CD4-positive, alpha-beta T cell (primary cell): ENCODE measurements around the gene SLC29A2. TPM values are rescaled to one million over a fixed set of nuclear protein-coding genes. Genes with fewer than 3 reads are reported as not detected.

Source experiments
- ATAC-seq: fragments of 200-7000 bp; cut with Tn5 transposase; one replicate; pipeline ENCODE4 v1.10.0; 2022; ENCODE audit warnings: mild to moderate bottlenecking; ENCODE audit not compliant: poor library complexity
- CTCF ChIA-PET: fragments of 350-600 bp; sonication (Branson Sonifier 250); formaldehyde crosslinking; loops from one replicate; lab custom pipeline; 2021; ENCODE audit warnings: antibody characterized with exemption, inconsistent platforms; lab: Charles Lee
- POLR2A ChIA-PET: fragments of 350-600 bp; sonication (Branson Sonifier 250); formaldehyde crosslinking; loops from one replicate; lab custom pipeline; 2021; ENCODE audit warnings: antibody characterized with exemption, inconsistent platforms; lab: Charles Lee
- DNase-seq, 14 experiments: peaks; one replicate each; pipeline ENCODE4 v3.0.0-alpha.2; 2013 to 2020; ENCODE audit warnings: mixed read lengths in 2 of 14
- H3K27ac ChIP-seq, 2 donors: one replicate each; pipeline versions ENCODE4 v1.5.1 to v1.7.0; 2013; ENCODE audit warnings: low read length in 2 of 2, low read depth in 1 of 2, mild to moderate bottlenecking in 1 of 2
- H3K27me3 ChIP-seq, 2 experiments: 1 replicate in 1 of 2; 2 replicates in 1 of 2; pipeline versions ENCODE4 v1.6.1 to v1.7.0; 2013; ENCODE audit warnings: low read length in 2 of 2, control low read depth in 1 of 2, mild to moderate bottlenecking in 1 of 2, moderate library complexity in 1 of 2; ENCODE audit not compliant: insufficient read depth in 2 of 2, control insufficient read depth in 1 of 2
- H3K36me3 ChIP-seq: one replicate; pipeline ENCODE4 v1.6.1; 2013; ENCODE audit warnings: low read length, control low read depth; ENCODE audit not compliant: insufficient read depth
- H3K4me1 ChIP-seq: one replicate; pipeline ENCODE4 v1.6.1; 2013; ENCODE audit warnings: low read length, control low read depth; ENCODE audit not compliant: insufficient read depth
- H3K4me3 ChIP-seq: one replicate; pipeline ENCODE4 v1.5.1; 2013; ENCODE audit warnings: mild to moderate bottlenecking, low read length, moderate library complexity
- H3K9me3 ChIP-seq, 2 experiments: 1 replicate in 1 of 2; 2 replicates in 1 of 2; pipeline versions ENCODE4 v1.6.1 to v1.7.0; 2013; ENCODE audit warnings: low read length in 2 of 2, mild to moderate bottlenecking in 2 of 2, control low read depth in 1 of 2, moderate library complexity in 1 of 2; ENCODE audit not compliant: control insufficient read depth in 1 of 2, insufficient read depth in 1 of 2
- H3K27ac Mint-ChIP-seq: one replicate; pipeline ENCODE4 v1.8.0; 2020; ENCODE audit warnings: mixed read lengths
- H3K27me3 Mint-ChIP-seq: one replicate; pipeline ENCODE4 v1.8.0; 2021; ENCODE audit warnings: mixed read lengths
- H3K36me3 Mint-ChIP-seq: one replicate; pipeline ENCODE4 v1.8.0; 2021; ENCODE audit warnings: low read depth, mixed read lengths
- H3K4me1 Mint-ChIP-seq: one replicate; pipeline ENCODE4 v1.8.0; 2021; ENCODE audit warnings: low read depth, mixed read lengths
- H3K4me3 Mint-ChIP-seq: one replicate; pipeline ENCODE4 v1.8.0; 2020; ENCODE audit warnings: mild to moderate bottlenecking, mixed read lengths
- H3K9me3 Mint-ChIP-seq: one replicate; pipeline ENCODE4 v1.8.0; 2020; ENCODE audit warnings: mixed read lengths
- CTCF ChIP-seq: fragments of 200-600 bp; IDR thresholded peaks from one replicate; pipeline ENCODE4 v1.8.0; 2022; ENCODE audit warnings: antibody characterized with exemption, mild to moderate bottlenecking
- intact Hi-C, 2 experiments: fragments of 100-400 bp; cut with DNase I in 1 of 2; cut with micrococcal nuclease in 1 of 2; formaldehyde crosslinking; loops; one replicate each; pipeline versions ENCODE4 v1.15.1 to v1.9.0; 2023 to 2025; cut with DNase I, micrococcal nuclease
- total RNA-seq, 174 experiments: library from RNA in 2 of 174; stranded (reverse) in 2 of 174; gene quantifications; one replicate each; pipeline ENCODE4 v1.2.3 and lab custom pipeline; 2021 to 2026

The SLC29A2 gene
- total RNA-seq, 2 experiments from 2014 or later: 9.7 TPM

GRCh38 chr11:66346476-66347424 lies 24.8 kb downstream of the SLC29A2 start:
- ChIA-PET CTCF (interaction anchor here (1.6 to 4.2 kb wide), 2 partner anchors 35 to 39 kb away, joined by 4 to 24 read pairs; no protein-coding TSS in a partner anchor), POLR2A (interaction anchor here (0.7 to 6.3 kb wide), 11 partner anchors 20 to 732 kb away, joined by 3 to 46 read pairs (median 4); partner anchors contain the start of genes CD248, PCNX3, RCE1 and SLC29A2)
- Mint-ChIP-seq H3K9me3 (peaks cover 2% of the 10 kb centered on the region), H3K36me3 (peaks cover 43% of the 10 kb centered on the region), H3K4me1 (peaks cover 53% of the 10 kb centered on the region), H3K27me3 (peaks cover 5% of the 10 kb centered on the region), H3K27ac (peak overlapping the region; percentile 100), H3K4me3 (peak overlapping the region; percentile 97)
- no peaks in the 10 kb centered on the region for H3K9me3 ChIP-seq
- H3K27me3 ChIP-seq: no peaks in the 10 kb centered on the region
- H3K4me3 ChIP-seq: peak overlapping the region; percentile 96
- H3K4me1 ChIP-seq: peaks cover 56% of the 10 kb centered on the region
- DNase-seq (peak in 1 of 14 experiments; percentile 38), ATAC-seq (no peak)
- H3K27ac ChIP-seq: peak overlapping the region; percentile 57 to 65
- no peak for TF ChIP-seq CTCF
- intact Hi-C loops: loop anchor here (5.0 to 10.0 kb wide), 2 partner anchors 41 to 1262 kb away; partner anchors contain the start of genes CDCA5 (in 1 of the 2) and ZFPL1 (in 1 of the 2)
- peaks cover 10% of the 10 kb centered on the region for H3K36me3 ChIP-seq

- Histone ChIP-seq H3K36me3 (peaks cover 25% of the 10 kb centered on the region), H3K4me3 (peak overlapping the region; percentile 100), H3K27me3 (no peaks in the 10 kb centered on the region), H3K27ac (peak overlapping the region; percentile 75 to 78), H3K4me1 (peaks cover 56% of the 10 kb centered on the region), H3K9me3 (no peaks in the 10 kb centered on the region)
- POLR2A ChIA-PET: interaction anchor here (0.8 to 6.3 kb wide), 10 partner anchors 10 to 1249 kb away, joined by 3 to 46 read pairs (median 6); partner anchors contain the start of genes CD248, MRPL11, RIN1 and SLC29A2
- ATAC-seq: peak; percentile 25
- no peak for DNase-seq
- TF ChIP-seq CTCF: no peak
- Mint-ChIP-seq H3K27ac (peak overlapping the region; percentile 94), H3K27me3 (peaks cover 5% of the 10 kb centered on the region), H3K4me1 (peaks cover 48% of the 10 kb centered on the region), H3K36me3 (peaks cover 50% of the 10 kb centered on the region), H3K9me3 (peaks cover 2% of the 10 kb centered on the region), H3K4me3 (peak overlapping the region; percentile 97)
- intact Hi-C loops: loop anchor here (1.0 to 10.0 kb wide), 7 partner anchors 17 to 1260 kb away; partner anchors contain the start of genes RCE1 (in 2 of the 2), CDCA5 (in 1 of the 2), SLC29A2 (in 1 of the 2) and ZFPL1 (in 1 of the 2)
- CTCF ChIA-PET: interaction anchor here (1.2 to 4.2 kb wide), 4 partner anchors 33 to 94 kb away, joined by 4 to 24 read pairs (median 6); partner anchors contain the start of gene MRPL11
These were observed 26.3 kb downstream of the SLC29A2 start for GRCh38 chr11:66345316-66345649.
